NCI-H524 (cell line): Measurements from ENCODE around the gene FAM222A.

ENCODE experiments used
- DNase-seq, 2 experiments: peaks; one replicate each; lab custom pipeline; 2025; lab: John Stamatoyannopoulos, UW

FAM222A gene

GRCh38 chr12:109738209-109738608 lies 24.6 kb downstream of the FAM222A start:
- DNase-seq = no peak

GRCh38 chr12:109738878-109739665 lies 25.4 kb downstream of the FAM222A start:
- DNase-seq = no peak

- DNase-seq = no peak
These were observed 26.4 kb downstream of the FAM222A start for GRCh38 chr12:109739747-109740693.

- no peak for DNase-seq
These were observed 27.1 kb downstream of the FAM222A start for GRCh38 chr12:109740694-109741245.

- no peak for DNase-seq
These were observed 27.8 kb downstream of the FAM222A start for GRCh38 chr12:109741286-109741969.

- DNase-seq = no peak
These were observed 28.5 kb downstream of the FAM222A start for GRCh38 chr12:109741970-109742703.

- DNase-seq = no peak
These were observed 29.7 kb downstream of the FAM222A start for GRCh38 chr12:109743076-109743910.

- no peak for DNase-seq
These were observed 30.4 kb downstream of the FAM222A start for GRCh38 chr12:109744026-109744425.

- DNase-seq = no peak
These were observed 31.6 kb downstream of the FAM222A start for GRCh38 chr12:109744986-109745942.

GRCh38 chr12:109752117-109753053 lies 38.8 kb downstream of the FAM222A start:
- no peak for DNase-seq

- DNase-seq = no peak
These were observed 39.4 kb downstream of the FAM222A start for GRCh38 chr12:109753054-109753401.

- DNase-seq = no peak
These were observed 40.3 kb downstream of the FAM222A start for GRCh38 chr12:109753959-109754358.

- DNase-seq = no peak
These were observed 42.8 kb downstream of the FAM222A start for GRCh38 chr12:109756457-109756856.

GRCh38 chr12:109757671-109758265 lies 44.1 kb downstream of the FAM222A start:
- DNase-seq = no peak

- peak; percentile 15 to 37 for DNase-seq
These were observed 45.1 kb downstream of the FAM222A start for GRCh38 chr12:109758426-109759420.

- peak in 1 of 2 experiments; percentile 43 for DNase-seq
These were observed 46.0 kb downstream of the FAM222A start for GRCh38 chr12:109759595-109759994.
